ENCODE results near the gene DEPDC1B.
"Not testable (repeated sequence)": the region's sequence is repeated elsewhere in the genome, so short reads cannot be mapped to it uniquely, and the experiment has no call there.

DEPDC1B gene

DNA sequence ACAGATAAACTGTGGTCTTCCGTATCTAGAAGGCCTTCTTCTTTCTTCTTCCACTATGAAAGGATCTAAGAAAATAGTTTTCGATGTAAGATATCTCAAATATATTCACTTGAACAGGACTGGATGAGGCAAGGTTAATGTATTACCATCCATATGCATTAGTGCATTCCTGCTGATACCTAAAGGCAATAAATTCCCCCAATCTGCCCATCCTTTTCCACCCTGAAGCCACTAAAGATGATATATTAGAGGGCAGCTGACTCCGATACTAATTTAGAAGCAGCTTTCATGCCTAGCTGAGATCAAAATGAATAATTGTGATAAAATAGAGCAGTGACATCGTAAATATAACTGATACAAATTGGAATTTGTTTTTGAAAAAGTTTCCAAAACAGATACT, 63.3 kb downstream of the DEPDC1B start:
- Mint-ChIP-seq H3K9me3 (no peaks in the 10 kb centered on the region), H3K4me1 (no peaks in the 10 kb centered on the region), H3K4me3 (no peak overlapping the region), H3K27ac (no peak overlapping the region), H3K27me3 (no peaks in the 10 kb centered on the region), H3K36me3 (no peaks in the 10 kb centered on the region)
- ATAC-seq: no peak

DNA sequence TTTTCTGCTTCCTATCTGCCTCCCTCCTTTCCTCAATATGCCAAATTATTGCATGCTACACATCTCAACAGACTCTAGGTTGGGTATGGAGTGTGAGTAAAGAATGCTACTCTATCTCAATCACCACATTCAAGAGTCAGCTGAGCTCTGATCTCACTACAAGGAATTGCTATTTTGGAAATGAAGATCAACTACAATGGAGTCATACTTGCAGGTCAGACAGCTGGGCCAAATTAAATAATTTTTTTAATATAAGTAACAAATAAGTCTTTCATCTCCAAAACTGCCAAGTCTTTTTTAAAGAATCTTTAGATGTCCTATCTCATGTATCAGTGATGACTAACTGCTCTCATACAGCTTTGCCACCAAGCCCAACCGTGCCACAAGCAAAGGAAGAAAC, 64.0 kb downstream of the DEPDC1B start:
- no peak for ATAC-seq
- no peaks in the 10 kb centered on the region for H3K27me3 Mint-ChIP-seq
- H3K36me3 Mint-ChIP-seq: no peaks in the 10 kb centered on the region
- no peaks in the 10 kb centered on the region for H3K9me3 Mint-ChIP-seq
- no peak overlapping the region for H3K4me3 Mint-ChIP-seq
- no peaks in the 10 kb centered on the region for H3K4me1 Mint-ChIP-seq
- H3K27ac Mint-ChIP-seq: no peak overlapping the region

DNA sequence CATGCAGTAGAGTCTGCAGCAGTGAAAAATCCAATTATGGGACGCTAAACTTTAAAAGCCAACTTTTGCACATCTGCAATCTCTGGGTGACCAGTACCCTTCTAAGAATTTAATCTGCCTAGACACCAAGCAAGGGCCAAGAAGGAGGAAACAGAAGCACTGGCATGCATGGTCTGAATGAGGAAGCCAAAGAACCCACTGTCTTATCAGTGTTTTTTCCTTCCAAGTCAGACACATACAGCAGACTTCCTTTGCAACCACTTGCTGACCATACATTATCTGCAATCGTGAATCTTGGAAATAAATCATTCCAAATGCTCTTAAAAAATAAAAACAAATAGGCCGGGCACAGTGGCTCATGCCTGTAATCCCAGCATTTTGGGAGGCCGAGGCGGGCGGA, 65.9 kb downstream of the DEPDC1B start:
- no peak overlapping the region for H3K4me3 Mint-ChIP-seq
- H3K27ac Mint-ChIP-seq: no peak overlapping the region
- no peaks in the 10 kb centered on the region for H3K27me3 Mint-ChIP-seq
- H3K4me1 Mint-ChIP-seq: no peaks in the 10 kb centered on the region
- H3K9me3 Mint-ChIP-seq: no peaks in the 10 kb centered on the region
- ATAC-seq: no peak
- H3K36me3 Mint-ChIP-seq: no peaks in the 10 kb centered on the region

DNA sequence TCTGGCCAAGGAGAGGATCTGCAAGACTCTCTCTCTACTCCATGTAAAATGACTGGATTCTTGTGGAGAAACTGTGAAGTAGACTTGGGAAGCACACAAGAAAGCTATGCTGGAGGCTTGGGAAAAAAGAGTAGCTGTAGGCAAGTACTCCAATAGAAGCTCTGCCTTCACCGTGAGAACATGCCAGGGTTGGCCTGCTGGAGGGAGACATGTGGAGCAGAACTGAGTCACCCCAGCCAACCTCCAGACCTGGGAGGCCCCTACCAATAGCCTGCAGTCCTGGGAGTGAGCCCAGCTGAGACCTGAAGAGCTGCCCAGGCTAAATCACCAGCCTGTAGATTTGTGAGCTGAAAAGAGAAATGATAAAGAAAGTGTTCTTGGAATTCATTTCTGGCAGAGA, 66.6 kb downstream of the DEPDC1B start:
- no peaks in the 10 kb centered on the region for H3K27me3 Mint-ChIP-seq
- H3K4me3 Mint-ChIP-seq: no peak overlapping the region
- no peaks in the 10 kb centered on the region for H3K36me3 Mint-ChIP-seq
- H3K9me3 Mint-ChIP-seq: no peaks in the 10 kb centered on the region
- H3K27ac Mint-ChIP-seq: no peak overlapping the region
- no peaks in the 10 kb centered on the region for H3K4me1 Mint-ChIP-seq
- no peak for ATAC-seq

DNA sequence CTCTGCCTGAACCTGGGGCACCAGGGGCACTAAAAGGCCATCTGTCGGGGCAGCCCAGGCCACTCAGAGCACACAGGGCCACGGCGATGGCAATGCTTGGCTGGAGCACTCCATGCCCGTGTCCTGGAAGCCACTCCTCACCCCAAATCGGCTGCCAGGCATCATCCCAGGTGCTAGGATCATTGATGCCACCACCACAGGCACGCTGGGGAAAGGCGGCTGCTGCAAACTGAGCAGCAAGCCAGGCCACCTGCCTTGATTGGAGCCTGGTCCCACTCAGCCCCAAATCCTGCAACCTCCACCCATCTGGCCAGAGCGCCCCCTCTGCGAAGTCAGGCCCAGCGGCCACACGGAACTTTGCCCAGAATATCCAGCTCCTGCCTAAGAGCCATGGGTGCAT, 67.8 kb downstream of the DEPDC1B start:
- Mint-ChIP-seq H3K27ac (no peak overlapping the region), H3K27me3 (no peaks in the 10 kb centered on the region), H3K36me3 (no peaks in the 10 kb centered on the region)

DNA sequence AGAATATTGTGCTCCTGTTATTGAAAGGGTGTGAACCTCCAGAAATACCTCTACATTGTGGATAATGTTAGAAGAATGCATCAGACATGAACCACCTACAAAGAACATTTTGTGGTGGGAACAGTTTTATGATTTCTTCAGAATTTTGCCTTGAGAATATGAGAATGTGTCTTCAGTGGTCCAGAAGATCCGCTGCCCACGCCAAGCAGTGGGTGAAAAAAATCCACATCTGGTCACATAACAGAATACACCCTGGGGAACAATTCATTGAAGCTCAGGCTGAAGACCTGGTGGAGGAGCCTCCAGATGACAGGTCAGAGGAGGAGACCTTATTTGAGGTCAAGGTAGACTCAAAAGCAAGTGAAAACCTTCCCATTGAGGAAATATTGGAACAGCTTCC, 69.1 kb downstream of the DEPDC1B start:
- Mint-ChIP-seq H3K4me1 (no peaks in the 10 kb centered on the region), H3K36me3 (no peaks in the 10 kb centered on the region), H3K27me3 (no peaks in the 10 kb centered on the region), H3K4me3 (no peak overlapping the region), H3K27ac (no peak overlapping the region), H3K9me3 (no peaks in the 10 kb centered on the region)
- no peak for ATAC-seq

More for the DNA sequence above, 67.8 kb downstream of the DEPDC1B start:
- no peaks in the 10 kb centered on the region for H3K4me1 Mint-ChIP-seq
- H3K4me3 Mint-ChIP-seq: no peak overlapping the region
- no peak for ATAC-seq
- no peaks in the 10 kb centered on the region for H3K9me3 Mint-ChIP-seq

DNA sequence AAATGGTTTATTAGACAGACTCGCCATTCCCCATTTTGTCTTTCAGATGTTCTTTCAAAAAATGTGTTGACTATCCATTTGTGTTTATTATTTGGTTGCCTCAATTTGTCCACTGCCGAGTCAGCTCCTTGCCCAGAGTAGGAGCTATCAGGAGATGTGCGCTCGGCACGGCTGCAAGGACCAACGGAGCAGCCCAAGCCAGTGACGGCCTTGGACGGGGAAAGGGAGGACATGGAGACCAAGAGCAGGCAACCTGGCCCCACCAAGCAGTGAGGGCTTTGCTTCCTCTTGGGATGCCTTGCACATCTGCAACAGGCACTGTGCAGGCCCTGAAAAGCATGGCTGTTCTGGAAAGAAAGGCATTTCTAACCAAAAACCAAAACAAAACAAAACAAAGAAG, 69.8 kb downstream of the DEPDC1B start:
- no peak overlapping the region for H3K27ac Mint-ChIP-seq
- no peaks in the 10 kb centered on the region for H3K27me3 Mint-ChIP-seq
- H3K36me3 Mint-ChIP-seq: no peaks in the 10 kb centered on the region

DNA sequence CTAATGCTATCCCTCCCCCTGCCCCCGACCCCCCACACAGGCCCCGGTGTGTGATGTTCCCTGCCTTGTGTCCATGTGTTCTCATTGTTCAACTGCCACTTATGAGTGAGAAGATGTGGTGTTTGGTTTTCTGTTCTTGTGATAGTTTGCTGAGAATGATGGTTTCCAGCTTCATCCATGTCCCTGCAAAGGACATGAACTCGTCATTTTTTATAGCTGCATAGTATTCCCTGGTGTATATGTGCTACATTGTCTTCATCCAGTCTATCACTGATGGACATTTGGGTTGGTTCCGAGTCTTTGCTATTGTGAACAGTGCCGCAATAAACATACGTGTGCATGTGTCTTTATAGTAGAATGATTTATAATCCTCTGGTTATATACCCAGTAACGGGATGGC, 75.1 kb downstream of the DEPDC1B start:
- H3K27me3 Mint-ChIP-seq, H3K36me3 Mint-ChIP-seq, H3K9me3 Mint-ChIP-seq, H3K4me1 Mint-ChIP-seq, ATAC-seq, H3K4me3 Mint-ChIP-seq, H3K27ac Mint-ChIP-seq: not testable (repeated sequence)

More for the DNA sequence above, 69.8 kb downstream of the DEPDC1B start:
- H3K4me3 Mint-ChIP-seq: no peak overlapping the region
- ATAC-seq: no peak
- no peaks in the 10 kb centered on the region for H3K4me1 Mint-ChIP-seq
- H3K9me3 Mint-ChIP-seq: no peaks in the 10 kb centered on the region

DNA sequence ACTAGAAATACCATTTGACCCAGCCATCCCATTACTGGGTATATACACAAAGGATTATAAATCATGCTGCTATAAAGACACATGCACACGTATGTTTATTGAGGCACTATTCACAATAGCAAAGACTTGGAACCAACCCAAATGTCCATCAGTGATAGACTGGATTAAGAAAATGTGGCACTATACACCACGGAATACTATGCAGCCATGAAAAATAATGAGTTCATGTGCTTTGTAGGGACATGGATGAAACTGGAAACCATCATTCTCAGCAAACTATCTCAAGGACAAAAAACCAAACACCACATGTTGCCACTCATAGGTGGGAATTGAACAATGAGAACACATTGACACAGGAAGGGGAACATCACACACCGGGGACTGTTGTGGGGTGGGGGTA, 79.2 kb downstream of the DEPDC1B start:
- H3K27ac Mint-ChIP-seq, H3K36me3 Mint-ChIP-seq, H3K27me3 Mint-ChIP-seq, H3K4me3 Mint-ChIP-seq, ATAC-seq, H3K4me1 Mint-ChIP-seq, H3K9me3 Mint-ChIP-seq: not testable (repeated sequence)

DNA sequence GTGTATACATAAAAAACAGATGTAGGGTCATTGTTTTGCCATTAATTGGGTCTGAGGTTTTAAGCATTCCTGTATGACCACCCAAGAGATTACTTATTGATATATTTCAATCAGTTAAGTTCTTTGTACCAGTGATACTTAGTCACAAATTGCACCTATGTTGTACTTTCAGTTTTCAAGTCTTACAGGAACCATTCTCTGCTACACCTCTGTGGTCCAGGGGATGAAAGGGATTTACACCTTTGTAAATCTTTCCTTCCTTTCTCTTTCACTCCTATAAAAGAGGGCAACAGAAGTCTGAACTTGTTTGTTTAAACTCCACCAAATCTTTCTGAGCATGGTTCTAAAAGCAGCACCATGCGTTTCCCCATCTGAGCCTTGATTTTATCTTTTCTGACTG, 86.1 kb downstream of the DEPDC1B start:
- no peaks in the 10 kb centered on the region for H3K4me1 Mint-ChIP-seq
- H3K27ac Mint-ChIP-seq: no peak overlapping the region
- H3K9me3 Mint-ChIP-seq: no peaks in the 10 kb centered on the region
- no peaks in the 10 kb centered on the region for H3K27me3 Mint-ChIP-seq
- H3K36me3 Mint-ChIP-seq: no peaks in the 10 kb centered on the region
- no peak for ATAC-seq
- H3K4me3 Mint-ChIP-seq: no peak overlapping the region

DNA sequence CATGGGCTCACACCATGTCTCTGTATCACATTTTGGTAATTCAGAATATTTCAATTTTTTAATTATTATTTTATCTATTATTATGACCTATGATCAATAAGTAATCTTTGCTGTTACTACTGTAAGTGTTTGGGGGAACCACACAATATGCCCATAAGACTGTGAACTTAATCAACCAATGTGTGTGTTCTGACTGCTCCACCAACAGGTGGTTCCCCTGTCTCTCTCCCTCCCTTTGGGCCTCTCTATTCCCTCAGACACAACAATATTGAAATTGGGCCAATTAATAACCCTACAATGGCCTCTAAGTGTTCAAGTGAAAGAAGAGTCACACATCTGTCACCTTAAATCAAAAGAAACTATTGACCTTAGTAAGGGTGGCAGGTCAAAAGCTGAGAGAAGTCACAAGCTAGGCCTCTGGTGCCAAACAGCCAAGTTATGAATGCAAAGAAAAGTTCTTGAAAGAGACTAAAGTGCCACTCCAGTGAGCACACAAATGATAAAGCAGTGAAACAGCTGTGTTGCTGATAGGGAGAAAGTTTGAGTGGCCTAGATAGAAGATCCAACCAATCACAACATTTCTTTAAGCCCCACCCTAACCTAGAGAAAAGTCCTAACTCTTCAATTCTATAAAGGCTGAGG, 88.7 kb downstream of the DEPDC1B start:
- no peaks in the 10 kb centered on the region for H3K36me3 Mint-ChIP-seq
- no peak overlapping the region for H3K4me3 Mint-ChIP-seq
- H3K4me1 Mint-ChIP-seq: no peaks in the 10 kb centered on the region
- H3K9me3 Mint-ChIP-seq: no peaks in the 10 kb centered on the region
- no peak overlapping the region for H3K27ac Mint-ChIP-seq
- no peak for ATAC-seq
- H3K27me3 Mint-ChIP-seq: no peaks in the 10 kb centered on the region

DNA sequence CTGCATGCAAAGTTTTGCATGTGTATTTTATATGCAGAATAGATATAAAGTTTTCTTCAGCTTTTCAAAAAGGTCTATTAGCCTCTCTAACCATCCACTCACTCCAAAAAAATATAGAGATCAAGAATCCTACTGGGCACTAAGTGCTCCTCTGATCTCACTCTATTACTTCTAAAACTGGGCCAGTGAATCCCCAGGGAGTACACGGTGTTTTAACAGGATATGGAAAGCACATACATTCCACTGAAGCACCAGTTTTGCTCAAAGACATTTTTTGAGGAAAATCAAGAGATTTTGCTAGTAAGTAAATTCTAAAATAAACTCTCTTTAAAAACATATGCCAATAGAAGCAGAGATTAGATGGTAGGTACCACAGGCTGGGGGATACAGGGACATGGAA, 95.2 kb downstream of the DEPDC1B start:
- no peaks in the 10 kb centered on the region for H3K9me3 Mint-ChIP-seq
- no peak overlapping the region for H3K4me3 Mint-ChIP-seq
- ATAC-seq: no peak
- no peaks in the 10 kb centered on the region for H3K4me1 Mint-ChIP-seq
- no peaks in the 10 kb centered on the region for H3K27me3 Mint-ChIP-seq
- no peaks in the 10 kb centered on the region for H3K36me3 Mint-ChIP-seq
- no peak overlapping the region for H3K27ac Mint-ChIP-seq

DNA sequence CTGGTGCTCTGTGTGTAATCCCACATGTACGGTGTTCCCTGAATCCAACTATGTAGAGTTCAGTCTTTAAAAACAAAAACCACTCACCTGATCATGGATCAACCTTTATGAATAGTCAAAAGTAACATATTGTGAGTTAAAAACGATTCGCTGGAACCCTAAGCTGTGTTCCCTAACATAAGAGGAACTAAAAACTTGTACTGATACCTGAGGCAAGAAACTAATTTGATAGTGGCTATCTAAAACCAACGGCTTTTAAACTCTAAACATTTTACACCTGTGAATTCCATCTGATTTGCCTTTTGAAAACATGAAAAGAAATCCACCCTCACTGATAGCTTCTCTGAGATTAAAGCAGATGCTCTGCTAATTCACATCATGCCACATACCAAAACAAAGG, 101.5 kb downstream of the DEPDC1B start:
- H3K27ac Mint-ChIP-seq: peak overlapping the region; percentile 31

DNA sequence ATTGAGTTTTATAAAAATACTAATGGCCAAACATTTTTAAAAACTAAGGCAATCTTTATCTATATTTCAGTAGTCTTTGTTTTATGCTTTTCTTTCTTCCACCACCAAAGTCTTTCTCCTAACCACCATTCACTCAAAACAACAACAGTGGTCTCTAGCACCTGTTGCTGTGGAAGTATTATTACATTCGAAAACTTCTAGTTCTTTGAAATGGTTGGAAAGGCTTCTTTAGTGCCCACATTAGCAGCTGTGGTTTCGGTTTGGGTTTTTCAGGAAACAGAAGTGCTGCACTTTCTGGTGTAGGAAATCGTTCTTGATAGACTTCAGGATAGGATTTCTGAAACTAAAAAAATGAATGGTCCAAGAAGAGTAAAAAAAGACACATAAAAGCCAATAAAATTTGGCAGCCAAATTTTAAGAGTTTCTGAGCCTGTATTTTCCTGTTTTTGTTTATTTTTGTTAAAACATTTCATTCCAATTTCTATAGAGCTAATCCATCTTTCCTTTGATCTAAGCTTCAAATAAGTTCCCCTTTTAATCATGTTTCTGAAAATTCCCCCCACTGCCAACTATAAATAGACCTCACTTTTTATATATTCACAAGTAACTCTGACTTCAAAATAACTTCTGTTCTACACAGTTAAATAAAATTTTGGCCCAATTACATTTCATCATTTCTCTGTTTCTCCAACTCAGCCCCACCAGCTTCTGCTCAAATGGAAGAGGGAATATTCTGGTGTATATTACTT, 102.2 kb downstream of the DEPDC1B start:
- H3K4me1 Mint-ChIP-seq: peaks cover 16% of the 10 kb centered on the region
- H3K36me3 Mint-ChIP-seq: no peaks in the 10 kb centered on the region
- peak overlapping the region; percentile 31 for H3K27ac Mint-ChIP-seq
- no peak for ATAC-seq
- no peak overlapping the region for H3K4me3 Mint-ChIP-seq
- no peaks in the 10 kb centered on the region for H3K27me3 Mint-ChIP-seq
- no peaks in the 10 kb centered on the region for H3K9me3 Mint-ChIP-seq

More for the DNA sequence above, 101.5 kb downstream of the DEPDC1B start:
- ATAC-seq: no peak
- Mint-ChIP-seq H3K9me3 (no peaks in the 10 kb centered on the region), H3K36me3 (no peaks in the 10 kb centered on the region), H3K27me3 (no peaks in the 10 kb centered on the region), H3K4me3 (no peak overlapping the region), H3K4me1 (peaks cover 16% of the 10 kb centered on the region)

DNA sequence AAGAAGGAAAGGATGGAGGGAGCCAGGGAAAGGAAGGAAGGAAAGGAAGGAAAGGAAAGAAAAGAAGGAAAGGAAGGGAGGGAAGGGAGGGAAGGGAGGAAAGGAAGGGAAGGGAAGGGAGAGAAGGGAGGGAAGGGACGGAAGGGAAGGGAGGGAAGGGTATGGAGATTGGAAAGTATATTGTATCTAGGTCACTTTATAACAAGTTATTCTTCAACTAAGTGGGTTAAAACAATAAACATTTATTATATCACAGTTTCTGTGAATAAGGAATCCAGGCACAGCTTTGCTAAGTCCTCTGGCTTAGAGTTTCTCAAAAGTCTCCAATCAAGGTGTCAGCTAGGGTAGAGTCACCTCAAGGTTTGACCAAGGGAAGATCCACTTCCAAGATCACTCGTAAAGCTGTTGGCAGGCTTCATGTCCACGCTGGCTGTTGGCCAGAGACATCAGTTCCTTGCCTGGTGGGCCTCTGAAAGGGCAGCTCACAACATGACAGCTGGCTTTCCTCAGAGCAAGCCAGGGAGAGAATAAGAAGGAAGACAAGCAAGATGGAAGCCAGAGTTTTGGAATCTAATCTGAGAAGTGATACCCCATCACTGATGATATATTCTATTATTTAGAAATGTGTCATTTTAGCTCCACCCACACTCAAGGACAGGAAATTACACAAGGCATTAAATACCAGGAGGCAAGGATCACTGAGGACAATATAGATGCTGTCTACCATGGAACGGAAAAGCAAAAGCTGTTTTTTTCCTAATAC, 105.1 kb downstream of the DEPDC1B start:
- Mint-ChIP-seq H3K4me1 (peaks cover 16% of the 10 kb centered on the region), H3K4me3 (no peak overlapping the region), H3K9me3 (no peaks in the 10 kb centered on the region), H3K27ac (no peak overlapping the region), H3K27me3 (no peaks in the 10 kb centered on the region), H3K36me3 (no peaks in the 10 kb centered on the region)
- no peak for ATAC-seq

DNA sequence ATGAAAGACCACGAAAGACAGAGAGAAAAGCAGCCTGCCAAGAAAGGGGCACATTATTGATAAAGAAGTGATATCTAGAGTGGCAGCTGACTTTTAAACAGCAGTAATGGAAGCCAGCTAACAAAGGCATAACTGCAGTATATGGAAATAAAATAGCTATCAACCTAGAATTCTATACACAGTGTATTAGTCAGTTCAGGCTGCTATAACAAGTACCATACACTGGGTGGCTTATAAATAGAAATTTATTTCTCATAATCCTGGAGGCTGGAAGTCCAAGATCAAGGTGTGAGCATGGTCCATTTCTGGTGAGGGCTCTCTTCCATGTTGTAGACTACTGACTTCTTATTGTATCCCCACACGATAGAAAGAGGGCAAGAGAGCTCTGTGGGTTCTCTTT, 109.8 kb downstream of the DEPDC1B start:
- no peak overlapping the region for H3K27ac Mint-ChIP-seq
- no peaks in the 10 kb centered on the region for H3K9me3 Mint-ChIP-seq
- no peaks in the 10 kb centered on the region for H3K36me3 Mint-ChIP-seq
- no peak overlapping the region for H3K4me3 Mint-ChIP-seq
- H3K27me3 Mint-ChIP-seq: no peaks in the 10 kb centered on the region
- peaks cover 9% of the 10 kb centered on the region for H3K4me1 Mint-ChIP-seq
- ATAC-seq: no peak
